HepG2 (cell line): ENCODE data around the gene LRP2. TPM values are rescaled to one million over a fixed set of nuclear protein-coding genes. Genes with fewer than 3 reads are reported as not detected.
A peak's percentile ranks its signal among the peaks of the same experiment; 100 is the strongest.

Experiments used
- ATAC-seq: fragments of 200-7000 bp; cut with Tn5 transposase; 3 replicates; pipeline ENCODE4 v1.9.1; 2020; ENCODE audit warnings: mild to moderate bottlenecking, moderate library complexity
- BruUV-seq: library from RNA; stranded (reverse); fragments of 400-500 nt; replicated peaks from 2 replicates; lab custom pipeline; 2021; lab: Mats Ljungman, UMichigan
- CTCF ChIA-PET: fragments of 300-600 bp; formaldehyde crosslinking; extraction: SDS; loops from one replicate; lab custom pipeline; 2021; ENCODE audit warnings: low total read pairs, inconsistent platforms, low intra/inter-chr PET ratio; lab: Yijun Ruan, JAX
- POLR2A ChIA-PET: fragments of 350-600 bp; sonication (Branson Sonifier 250); formaldehyde crosslinking; loops from one replicate; lab custom pipeline; 2020; ENCODE audit warnings: antibody characterized with exemption, inconsistent platforms; lab: Yijun Ruan, JAX
- DNase-seq: peaks from one replicate; pipeline ENCODE4 v3.0.0-alpha.2; 2015; ENCODE audit warnings: low spot score
- FAIRE-seq: peaks from 3 replicates; lab custom pipeline; 2011; peaks lifted over from hg19 to GRCh38; lab: Jason Lieb, UNC
- H2AFZ ChIP-seq: one replicate; pipeline ENCODE4 v1.6.1; 2011; ENCODE audit warnings: low read length, inconsistent platforms
- H3K27ac ChIP-seq: fragments of 300-600 bp; 3 replicates; pipeline ENCODE4 v1.8.0; 2011; ENCODE audit warnings: mixed run types, mild to moderate bottlenecking, mixed read lengths, low read length, inconsistent platforms; ENCODE audit not compliant: insufficient read depth; ENCODE audit errors: extremely low read length
- H3K27me3 ChIP-seq, 2 experiments: fragments of 200-600 bp in 1 of 2; 2 replicates in 1 of 2; 3 replicates in 1 of 2; pipeline versions ENCODE4 v1.6.0 to v1.8.0; 2011; ENCODE audit warnings: low read length in 2 of 2, mild to moderate bottlenecking in 2 of 2, moderate library complexity in 2 of 2, inconsistent platforms in 1 of 2; ENCODE audit not compliant: insufficient read depth in 2 of 2, control insufficient read depth in 1 of 2
- H3K36me3 ChIP-seq, 2 experiments: fragments of 200-600 bp in 1 of 2; replicated peaks in 1 of 2; 2 replicates in 1 of 2; 3 replicates in 1 of 2; pipeline versions ENCODE4 v1.5.1 to v1.8.0; 2011; ENCODE audit warnings: low read length in 2 of 2, inconsistent platforms in 1 of 2; ENCODE audit not compliant: insufficient read depth in 2 of 2, control insufficient read depth in 1 of 2
- H3K4me1 ChIP-seq: 2 replicates; pipeline ENCODE4 v1.5.1; 2012; ENCODE audit warnings: low read length, inconsistent platforms; ENCODE audit not compliant: insufficient read depth
- H3K4me2 ChIP-seq: 2 replicates; pipeline ENCODE4 v1.6.0; 2011; ENCODE audit warnings: low read depth, low read length, inconsistent platforms
- H3K4me3 ChIP-seq, 3 experiments: fragments of 200-600 bp in 1 of 3; sonication (generic), shearing (Covaris generic) in 1 of 3; replicated peaks in 1 of 3; 2 replicates each; pipeline ENCODE4 v1.5.1; 2011 to 2016; ENCODE audit warnings: low read length in 3 of 3, inconsistent platforms in 2 of 3, low read depth in 2 of 3, mild to moderate bottlenecking in 2 of 3, control low read depth in 1 of 3, mixed read lengths in 1 of 3; ENCODE audit not compliant: insufficient read depth in 1 of 3
- H3K79me2 ChIP-seq: one replicate; pipeline ENCODE4 v1.6.1; 2011; ENCODE audit warnings: low read length, inconsistent platforms; ENCODE audit not compliant: insufficient read depth
- H3K9ac ChIP-seq: 2 replicates; pipeline ENCODE4 v1.6.0; 2011; ENCODE audit warnings: mild to moderate bottlenecking, low read depth, low read length, inconsistent platforms; ENCODE audit not compliant: insufficient read depth
- H3K9me3 ChIP-seq: 2 replicates; pipeline ENCODE4 v1.5.1; 2012; ENCODE audit warnings: mild to moderate bottlenecking, low read length
- H4K20me1 ChIP-seq: 2 replicates; pipeline ENCODE4 v1.6.0; 2011; ENCODE audit warnings: inconsistent platforms, mild to moderate bottlenecking, low read length, moderate library complexity; ENCODE audit not compliant: insufficient read depth
- AFF4 ChIP-seq: sonication (generic); formaldehyde crosslinking; IDR thresholded peaks from 2 replicates; pipeline ENCODE4 v1.4.0; 2020; ENCODE audit warnings: missing genetic modification reagents
- ATF7 ChIP-seq, 2 experiments: fragments of 450-650 bp in 1 of 2; sonication (generic) in 1 of 2; formaldehyde crosslinking in 1 of 2; IDR thresholded peaks; 2 replicates each; pipeline versions ENCODE4 v1.4.0 to v1.6.1; 2016 to 2020; ENCODE audit warnings: antibody characterized with exemption in 1 of 2, mild to moderate bottlenecking in 1 of 2, missing genetic modification reagents in 1 of 2
- HOXA7 ChIP-seq: sonication (generic); formaldehyde crosslinking; IDR thresholded peaks from 2 replicates; pipeline ENCODE4 v1.8.1; 2022; ENCODE audit warnings: mild to moderate bottlenecking, missing genetic modification reagents, moderate library complexity
- SMYD3 ChIP-seq: sonication (generic); formaldehyde crosslinking; IDR thresholded peaks from 2 replicates; pipeline ENCODE4 v1.8.1; 2023; ENCODE audit warnings: mild to moderate bottlenecking, missing genetic modification reagents
- SP5 ChIP-seq: IDR thresholded peaks from 2 replicates; pipeline ENCODE4 v1.6.1; 2016; ENCODE audit warnings: low read depth, borderline replicate concordance
- STAG1 ChIP-seq: sonication (generic); formaldehyde crosslinking; IDR thresholded peaks from 2 replicates; pipeline ENCODE4 v1.4.0; 2020; ENCODE audit warnings: missing genetic modification reagents
- TBX2 ChIP-seq: sonication (generic); formaldehyde crosslinking; IDR thresholded peaks from 2 replicates; pipeline ENCODE4 v1.5.0; 2020; ENCODE audit warnings: missing genetic modification reagents, mild to moderate bottlenecking, borderline replicate concordance
- ZIK1 ChIP-seq: sonication (generic); formaldehyde crosslinking; IDR thresholded peaks from 2 replicates; pipeline ENCODE4 v1.5.0; 2020; ENCODE audit warnings: mild to moderate bottlenecking, low read depth, missing genetic modification reagents, borderline replicate concordance
- ZNF124 ChIP-seq: sonication (generic); formaldehyde crosslinking; IDR thresholded peaks from 2 replicates; pipeline ENCODE4 v1.4.0; 2020; ENCODE audit warnings: missing genetic modification reagents
- ZNF24 ChIP-seq: fragments of 450-650 bp; IDR thresholded peaks from 2 replicates; pipeline ENCODE4 v1.6.1; 2017; ENCODE audit warnings: antibody characterized with exemption, mild to moderate bottlenecking
- ZNF367 ChIP-seq: sonication (generic); formaldehyde crosslinking; IDR thresholded peaks from 2 replicates; pipeline ENCODE4 v1.4.0; 2020; ENCODE audit warnings: missing genetic modification reagents, borderline replicate concordance
- ZNF567 ChIP-seq: sonication (generic); formaldehyde crosslinking; IDR thresholded peaks from 2 replicates; pipeline ENCODE4 v1.8.1; 2023; ENCODE audit warnings: mild to moderate bottlenecking, missing genetic modification reagents, borderline replicate concordance
- WGBS: methylation state at CpG from one replicate; pipeline ENCODE4 v1.1.6; 2017; ENCODE audit warnings: low lambda C conversion rate; 5-methylcytosine and 5-hydroxymethylcytosine counted together
- in situ Hi-C: cut with HindIII; loops from 2 replicates; pipeline ENCODE4 v1.10.0; 2017; ENCODE audit warnings: low pct_unique_long_range_greater_than_20kb; ENCODE audit not compliant: extremely low pct_ligation_motif_present
- intact Hi-C: fragments of 100-400 bp; cut with micrococcal nuclease; formaldehyde crosslinking; loops from one replicate; pipeline ENCODE4 v1.10.0; 2022; ENCODE audit not compliant: unreplicated experiment
- polyA plus RNA-seq, 8 experiments: library from polyadenylated mRNA; depleted of rRNA in 3 of 8; stranded (reverse) in 7 of 8; unstranded in 1 of 8; fragments of >200 nt; fragmentation: Illumina TruSeq in 4 of 8; extraction: Trizol in 4 of 8; gene quantifications; 2 replicates each; pipeline versions ENCODE4 v1.2.1 to v1.2.3, GENCODE V29; 2011 to 2016; ENCODE audit warnings: low read depth in 4 of 8, missing spikeins in 1 of 8, mixed read lengths in 1 of 8; ENCODE audit not compliant: insufficient read depth in 1 of 8
- total RNA-seq, 5 experiments: library from RNA; depleted of rRNA; stranded (reverse); fragments of >200 nt; fragmentation: Illumina TruSeq; extraction: Trizol; gene quantifications; 2 replicates each; pipeline ENCODE4 v1.2.3, GENCODE V29; 2016; ENCODE audit warnings: low read depth in 1 of 5

Gene LRP2
- total and polyA plus RNA-seq, 2 of the 13 experiments (the other 11 are each of a cell fraction or from before 2014, with no cell fraction given): 0.03 to 0.15 TPM

GRCh38 chr2:169106134-169106533, 256.2 kb downstream of the LRP2 start (continued):
- TF ChIP-seq ZIK1 (CRISPR knock-in tag): no peak
- TF ChIP-seq TBX2: no peak
- TF ChIP-seq AFF4 (CRISPR knock-in tag): no peak
- no peak for TF ChIP-seq ZNF367 (CRISPR knock-in tag)
- no peak for TF ChIP-seq ZNF24
- TF ChIP-seq ZNF124: no peak
- TF ChIP-seq ZNF567 (CRISPR knock-in tag): no peak

GRCh38 chr2:169105476-169105875, 256.9 kb downstream of the LRP2 start:
- Histone ChIP-seq H3K27me3 (peaks cover 0 to 10% of the 10 kb centered on the region in 2 experiments; a peak in 3 of 5 replicates), H3K27ac (no peak overlapping the region), H3K4me3 (no peak overlapping the region), H3K79me2 (no peaks in the 10 kb centered on the region), H3K4me2 (no peak overlapping the region), H3K9ac (no peak overlapping the region), H3K36me3 (no peaks in the 10 kb centered on the region), H2AFZ (no peak overlapping the region), H3K4me1 (no peaks in the 10 kb centered on the region), H4K20me1 (no peaks in the 10 kb centered on the region), H3K9me3 (no peaks in the 10 kb centered on the region)
- no TSS peak for BruUV-seq
- in situ Hi-C loops: loop anchor here (5.0 kb wide), 2 partner anchors 37 to 292 kb away; no protein-coding TSS in a partner anchor
- FAIRE-seq (no peak), DNase-seq (no peak), ATAC-seq (no peak)
- ChIA-PET CTCF (no interaction called here), POLR2A (no interaction called here)
- 9% methylated on average over 1 of the region's 1 CpG for WGBS
- no peak for TF ChIP-seq HOXA7 (CRISPR knock-in tag)
- TF ChIP-seq SP5 (CRISPR knock-in tag): no peak
- no peak for TF ChIP-seq STAG1
- no peak for TF ChIP-seq SMYD3
- peak; percentile 39; the same call in 1 of the 2 replicates for TF ChIP-seq ATF7 (IDR thresholded peaks at IDR 0.05)
- no peak for TF ChIP-seq ATF7 (CRISPR knock-in tag; IDR thresholded peaks at IDR 0.05)
- intact Hi-C loops: loop anchor here (5.0 kb wide), 1 partner anchor 172 kb away; no protein-coding TSS in a partner anchor
